ENCODE results near the gene SH3RF3. TPM values are rescaled to one million over a fixed set of nuclear protein-coding genes. Genes with fewer than 3 reads are reported as not detected.

SH3RF3 gene
- total RNA-seq, 1 experiment from 2014 or later = 21.7 TPM

DNA sequence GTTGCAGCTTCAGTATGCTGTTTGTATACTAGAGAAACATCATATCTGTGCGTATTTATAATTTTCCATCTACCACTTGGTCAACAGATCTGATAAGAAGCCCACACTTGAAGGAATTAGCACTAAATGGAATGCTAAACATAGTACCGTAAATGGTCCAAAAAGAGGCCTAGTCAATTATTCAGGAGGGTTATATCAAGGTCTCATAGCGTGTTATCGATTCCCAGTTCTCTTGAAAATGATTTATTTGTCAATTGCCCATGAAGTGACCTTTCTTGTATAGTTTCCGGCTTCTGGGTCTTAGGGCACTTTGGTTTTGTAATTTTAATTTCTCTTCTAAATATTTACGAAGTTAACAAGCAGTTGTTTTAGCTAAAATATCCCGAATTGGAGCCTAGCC is 18.4 kb downstream of the SH3RF3 start:
- BruUV-seq (replicated peaks) = no TSS peak
- TF ChIP-seq, protein P1, sequence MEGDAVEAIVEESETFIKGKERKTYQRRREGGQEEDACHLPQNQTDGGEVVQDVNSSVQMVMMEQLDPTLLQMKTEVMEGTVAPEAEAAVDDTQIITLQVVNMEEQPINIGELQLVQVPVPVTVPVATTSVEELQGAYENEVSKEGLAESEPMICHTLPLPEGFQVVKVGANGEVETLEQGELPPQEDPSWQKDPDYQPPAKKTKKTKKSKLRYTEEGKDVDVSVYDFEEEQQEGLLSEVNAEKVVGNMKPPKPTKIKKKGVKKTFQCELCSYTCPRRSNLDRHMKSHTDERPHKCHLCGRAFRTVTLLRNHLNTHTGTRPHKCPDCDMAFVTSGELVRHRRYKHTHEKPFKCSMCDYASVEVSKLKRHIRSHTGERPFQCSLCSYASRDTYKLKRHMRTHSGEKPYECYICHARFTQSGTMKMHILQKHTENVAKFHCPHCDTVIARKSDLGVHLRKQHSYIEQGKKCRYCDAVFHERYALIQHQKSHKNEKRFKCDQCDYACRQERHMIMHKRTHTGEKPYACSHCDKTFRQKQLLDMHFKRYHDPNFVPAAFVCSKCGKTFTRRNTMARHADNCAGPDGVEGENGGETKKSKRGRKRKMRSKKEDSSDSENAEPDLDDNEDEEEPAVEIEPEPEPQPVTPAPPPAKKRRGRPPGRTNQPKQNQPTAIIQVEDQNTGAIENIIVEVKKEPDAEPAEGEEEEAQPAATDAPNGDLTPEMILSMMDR (IDR thresholded peaks at IDR 0.05; ENCODE audit: unreplicated experiment) = no peak
- Mint-ChIP-seq H3K27me3 (ENCODE audit: insufficient read depth, unreplicated experiment) (no peaks in the 10 kb centered on the region), H3K9me3 (ENCODE audit: unreplicated experiment) (no peaks in the 10 kb centered on the region), H3K27ac (ENCODE audit: low read depth, unreplicated experiment) (no peak overlapping the region), H3K36me3 (ENCODE audit: insufficient read depth, unreplicated experiment) (peaks cover 6% of the 10 kb centered on the region), H3K4me3 (ENCODE audit: unreplicated experiment) (no peak overlapping the region), H3K4me1 (ENCODE audit: insufficient read depth, unreplicated experiment) (peaks cover 12% of the 10 kb centered on the region)
- no peak for DNase-seq (ENCODE audit: unreplicated experiment)
- CTCF ChIA-PET = interaction anchor here (0.7 kb wide), 1 partner anchor 14 kb away, joined by 4 read pairs; no protein-coding TSS in a partner anchor
- POLR2A ChIA-PET = no interaction called here
- intact Hi-C loops (cut with micrococcal nuclease) = no loop called here

GRCh38 chr2:109148117-109148746 is 19.2 kb downstream of the SH3RF3 start:
- intact Hi-C loops (cut with micrococcal nuclease) = no loop called here
- BruUV-seq (replicated peaks) = no TSS peak
- no peaks in the 10 kb centered on the region for H3K9me3 Mint-ChIP-seq (ENCODE audit: unreplicated experiment)
- no peaks in the 10 kb centered on the region for H3K27me3 Mint-ChIP-seq (ENCODE audit: insufficient read depth, unreplicated experiment)
- DNase-seq (ENCODE audit: unreplicated experiment) = no peak
- H3K36me3 Mint-ChIP-seq (ENCODE audit: insufficient read depth, unreplicated experiment) = peaks cover 6% of the 10 kb centered on the region
- H3K27ac Mint-ChIP-seq (ENCODE audit: low read depth, unreplicated experiment) = no peak overlapping the region
- TF ChIP-seq, protein P1 (IDR thresholded peaks at IDR 0.05; ENCODE audit: unreplicated experiment) = no peak
- no peak overlapping the region for H3K4me3 Mint-ChIP-seq (ENCODE audit: unreplicated experiment)
- ChIA-PET POLR2A (interaction anchor here (1.0 to 1.4 kb wide), 2 partner anchors 9 to 21 kb away, joined by 3 read pairs; no protein-coding TSS in a partner anchor), CTCF (interaction anchor here (0.6 to 1.1 kb wide), 4 partner anchors 15 to 348 kb away, joined by 3 to 4 read pairs (median 4); no protein-coding TSS in a partner anchor)
- H3K4me1 Mint-ChIP-seq (ENCODE audit: insufficient read depth, unreplicated experiment) = peaks cover 12% of the 10 kb centered on the region

DNA sequence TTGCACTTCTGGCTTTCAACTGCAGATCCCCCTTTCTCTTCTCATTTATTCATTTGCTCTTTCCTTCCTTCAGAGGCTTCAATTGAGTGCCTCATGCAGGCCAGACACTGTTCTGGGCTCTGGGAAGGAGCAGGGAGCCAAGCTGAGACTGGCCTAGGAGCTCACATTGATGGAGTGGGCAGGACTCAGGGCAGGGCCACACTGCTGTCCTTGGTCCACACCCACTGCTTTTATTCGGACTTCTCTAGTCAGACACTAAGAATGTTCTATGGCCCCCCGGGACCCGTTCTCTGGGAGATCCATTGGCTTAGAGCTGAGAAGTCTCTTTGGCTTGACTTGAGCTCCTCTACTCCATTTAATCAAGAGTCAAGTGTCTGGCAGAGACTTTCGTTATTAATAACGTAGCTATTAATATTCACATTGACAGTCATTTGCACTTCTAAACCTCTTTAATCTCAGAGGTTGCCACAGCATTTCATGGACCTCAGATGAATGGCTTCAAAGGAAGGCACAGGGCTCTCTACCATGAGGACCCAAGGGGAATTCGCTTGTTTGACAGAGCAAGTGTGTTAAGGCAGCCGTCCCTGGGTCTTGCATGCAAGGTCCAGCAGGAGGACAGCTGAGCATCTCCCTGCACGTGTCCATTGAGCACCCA is 20.1 kb downstream of the SH3RF3 start:
- CTCF ChIA-PET = interaction anchor here (0.6 to 1.0 kb wide), 2 partner anchors 21 to 347 kb away, joined by 3 to 4 read pairs; no protein-coding TSS in a partner anchor
- peaks cover 12% of the 10 kb centered on the region for H3K4me1 Mint-ChIP-seq (ENCODE audit: insufficient read depth, unreplicated experiment)

DNA sequence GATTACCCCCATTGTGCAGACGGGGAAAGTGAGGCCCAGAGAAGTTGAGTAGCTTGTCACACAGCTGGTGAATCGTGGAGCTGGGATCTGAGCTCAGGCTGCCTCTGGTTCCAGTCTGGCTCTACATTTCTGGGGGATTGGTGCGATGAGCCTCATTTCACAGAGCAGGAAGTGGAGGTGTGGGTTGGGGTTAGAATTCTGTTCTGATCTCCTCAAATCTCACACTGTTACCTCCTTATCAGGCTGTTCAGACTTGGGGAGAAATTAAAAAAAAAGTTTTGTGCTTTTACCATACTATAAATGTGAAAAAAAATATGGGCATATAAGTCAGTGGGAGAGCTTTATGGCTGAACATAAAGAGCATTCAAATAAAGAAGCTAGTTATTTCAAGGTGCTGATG is 21.6 kb downstream of the SH3RF3 start:
- DNase-seq (ENCODE audit: unreplicated experiment) = no peak
- H3K27me3 Mint-ChIP-seq (ENCODE audit: insufficient read depth, unreplicated experiment) = no peaks in the 10 kb centered on the region
- no peak overlapping the region for H3K27ac Mint-ChIP-seq (ENCODE audit: low read depth, unreplicated experiment)
- H3K4me3 Mint-ChIP-seq (ENCODE audit: unreplicated experiment) = no peak overlapping the region
- ChIA-PET CTCF (interaction anchor here (0.7 kb wide), 1 partner anchor 360 kb away, joined by 3 read pairs; no protein-coding TSS in a partner anchor), POLR2A (no interaction called here)
- no peaks in the 10 kb centered on the region for H3K9me3 Mint-ChIP-seq (ENCODE audit: unreplicated experiment)
- TF ChIP-seq, protein P1 (IDR thresholded peaks at IDR 0.05; ENCODE audit: unreplicated experiment) = no peak
- intact Hi-C loops (cut with micrococcal nuclease) = no loop called here
- H3K36me3 Mint-ChIP-seq (ENCODE audit: insufficient read depth, unreplicated experiment) = peaks cover 6% of the 10 kb centered on the region
- H3K4me1 Mint-ChIP-seq (ENCODE audit: insufficient read depth, unreplicated experiment) = peaks cover 12% of the 10 kb centered on the region
- no TSS peak for BruUV-seq (replicated peaks)

More for the DNA sequence above, 20.1 kb downstream of the SH3RF3 start:
- POLR2A ChIA-PET = interaction anchor here (0.6 to 1.4 kb wide), 2 partner anchors 20 to 316 kb away, joined by 3 to 4 read pairs; no protein-coding TSS in a partner anchor
- no peak overlapping the region for H3K27ac Mint-ChIP-seq (ENCODE audit: low read depth, unreplicated experiment)
- no peaks in the 10 kb centered on the region for H3K9me3 Mint-ChIP-seq (ENCODE audit: unreplicated experiment)
- no TSS peak for BruUV-seq (replicated peaks)
- DNase-seq (ENCODE audit: unreplicated experiment) = no peak
- H3K27me3 Mint-ChIP-seq (ENCODE audit: insufficient read depth, unreplicated experiment) = no peaks in the 10 kb centered on the region
- intact Hi-C loops (cut with micrococcal nuclease) = no loop called here
- peaks cover 6% of the 10 kb centered on the region for H3K36me3 Mint-ChIP-seq (ENCODE audit: insufficient read depth, unreplicated experiment)
- TF ChIP-seq, protein P1 (IDR thresholded peaks at IDR 0.05; ENCODE audit: unreplicated experiment) = no peak
- H3K4me3 Mint-ChIP-seq (ENCODE audit: unreplicated experiment) = no peak overlapping the region
